Breast epithelium (tissue), 3 donors: Measurements from ENCODE around the gene COL8A1.

Experiments
- CTCF ChIP-seq, 3 donors: fragments of 450-650 bp; IDR thresholded peaks; one replicate each; pipeline ENCODE4 v1.5.1; 2016 to 2017; ENCODE audit warnings: antibody characterized with exemption in 3 of 3, mild to moderate bottlenecking in 3 of 3, moderate library complexity in 3 of 3
- POLR2A ChIP-seq: fragments of 450-650 bp; IDR thresholded peaks from one replicate; pipeline ENCODE4 v1.6.1; 2016; ENCODE audit warnings: antibody characterized with exemption, mild to moderate bottlenecking, moderate library complexity
- POLR2AphosphoS5 ChIP-seq, 3 donors: sonication (generic); formaldehyde crosslinking; IDR thresholded peaks; one replicate each; pipeline ENCODE4 v1.6.1; 2017; ENCODE audit warnings: antibody characterized with exemption in 3 of 3

- TF ChIP-seq POLR2A, result no peak
- no peak for TF ChIP-seq CTCF (IDR thresholded peaks at IDR 0.05)
- TF ChIP-seq POLR2AphosphoS5 (IDR thresholded peaks at IDR 0.05), result no peak
Observed at GRCh38 chr3:99646107-99646435, 7.7 kb downstream of the COL8A1 start.
